Mucosa of descending colon (tissue), 3 donors: Measurements from ENCODE around the gene OR1L4. TPM values are rescaled to one million over a fixed set of nuclear protein-coding genes. Genes with fewer than 3 reads are reported as not detected.

ENCODE experiments used
- ATAC-seq: fragments of 200-7000 bp; cut with Tn5 transposase; one replicate; pipeline ENCODE4 v1.9.1; 2020; ENCODE audit warnings: mild to moderate bottlenecking, moderate library complexity
- DNase-seq, 3 donors: peaks; one replicate each; pipeline ENCODE4 v3.0.0-alpha.2; 2020
- H3K36me3 ChIP-seq: fragments of 200-600 bp; one replicate; pipeline ENCODE4 v1.8.0; 2021; ENCODE audit warnings: low read depth, mild to moderate bottlenecking
- H3K4me1 ChIP-seq: fragments of 200-600 bp; one replicate; pipeline ENCODE4 v1.8.0; 2021; ENCODE audit warnings: low read depth, mild to moderate bottlenecking
- H3K4me3 ChIP-seq: fragments of 200-600 bp; one replicate; pipeline ENCODE4 v1.8.0; 2021; ENCODE audit warnings: mild to moderate bottlenecking
- H3K9me3 ChIP-seq: fragments of 200-600 bp; one replicate; pipeline ENCODE4 v1.8.0; 2021; ENCODE audit warnings: mild to moderate bottlenecking
- intact Hi-C, 2 donors: fragments of 100-400 bp; cut with DNase I in 1 of 2; cut with micrococcal nuclease in 1 of 2; formaldehyde crosslinking; loops; one replicate each; pipeline versions ENCODE4 v1.11.0 to v1.11.1; 2022; cut with DNase I, micrococcal nuclease
- total RNA-seq, 3 donors: library from RNA; stranded (reverse); fragmentation: NEBNext Ultra II Directional in 2 of 3; extraction: Animal tissue kit (Norgen Biotek cat#: 25700) in 2 of 3; gene quantifications; one replicate each; pipeline versions ENCODE4 v1.2.1 to v1.2.4, GENCODE V29; 2021 to 2023
- TF ChIP-seq, protein P1 (sequence below): fragments of 200-600 bp; IDR thresholded peaks from one replicate; pipeline ENCODE4 v1.8.0; 2022; ENCODE audit warnings: antibody characterized with exemption, mild to moderate bottlenecking
- donor health status: DM: no; HTN: no; CAD: no; lungs with moderate emphysema.
- donor health status: DM: no; HTN: no; CAD: no.
- donor health status: DM: no; HTN: yes; CAD: no.

OR1L4 gene
- total RNA-seq, 3 donors from 2014 or later = not detected

- no peaks in the 10 kb centered on the region for H3K36me3 ChIP-seq
- no peak for ATAC-seq
- H3K4me3 ChIP-seq = no peak within 1 kb of the TSS
- peaks cover 2% of the 10 kb centered on the region for H3K9me3 ChIP-seq
- no peaks in the 10 kb centered on the region for H3K4me1 ChIP-seq
- DNase-seq = no peak
- TF ChIP-seq, protein P1, sequence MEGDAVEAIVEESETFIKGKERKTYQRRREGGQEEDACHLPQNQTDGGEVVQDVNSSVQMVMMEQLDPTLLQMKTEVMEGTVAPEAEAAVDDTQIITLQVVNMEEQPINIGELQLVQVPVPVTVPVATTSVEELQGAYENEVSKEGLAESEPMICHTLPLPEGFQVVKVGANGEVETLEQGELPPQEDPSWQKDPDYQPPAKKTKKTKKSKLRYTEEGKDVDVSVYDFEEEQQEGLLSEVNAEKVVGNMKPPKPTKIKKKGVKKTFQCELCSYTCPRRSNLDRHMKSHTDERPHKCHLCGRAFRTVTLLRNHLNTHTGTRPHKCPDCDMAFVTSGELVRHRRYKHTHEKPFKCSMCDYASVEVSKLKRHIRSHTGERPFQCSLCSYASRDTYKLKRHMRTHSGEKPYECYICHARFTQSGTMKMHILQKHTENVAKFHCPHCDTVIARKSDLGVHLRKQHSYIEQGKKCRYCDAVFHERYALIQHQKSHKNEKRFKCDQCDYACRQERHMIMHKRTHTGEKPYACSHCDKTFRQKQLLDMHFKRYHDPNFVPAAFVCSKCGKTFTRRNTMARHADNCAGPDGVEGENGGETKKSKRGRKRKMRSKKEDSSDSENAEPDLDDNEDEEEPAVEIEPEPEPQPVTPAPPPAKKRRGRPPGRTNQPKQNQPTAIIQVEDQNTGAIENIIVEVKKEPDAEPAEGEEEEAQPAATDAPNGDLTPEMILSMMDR = no peak
- intact Hi-C loops = no loop called here
Observed at GRCh38 chr9:122742003-122742402, 18.2 kb downstream of the OR1L4 start, which contains the start of gene OR1L6. Gene OR1L6, plus strand, starts transcription at chr9:122742303. Its CDS starts 7,545 bp downstream, at chr9:122749848.

DNA sequence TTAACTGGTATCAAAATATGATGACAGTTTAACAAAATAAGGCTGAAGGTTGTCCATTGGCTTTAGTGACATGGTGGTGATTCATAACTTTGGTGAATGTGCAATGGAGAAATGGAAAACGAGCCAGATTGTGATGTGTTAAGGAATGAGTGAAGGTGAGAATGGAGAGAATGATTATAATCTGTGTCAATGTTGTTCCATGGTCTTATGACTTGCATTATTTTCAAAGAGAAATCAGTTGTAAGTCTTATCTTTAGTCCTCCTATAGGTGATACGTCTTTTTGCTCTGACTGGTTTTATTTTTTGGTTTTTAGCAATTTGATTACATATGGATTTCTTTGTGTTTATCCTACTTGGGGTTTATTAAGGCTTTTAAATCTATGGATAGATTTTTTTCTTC, 31.0 kb downstream of the OR1L4 start:
- DNase-seq = no peak
- Histone ChIP-seq H3K36me3 (no peaks in the 10 kb centered on the region), H3K4me1 (no peaks in the 10 kb centered on the region), H3K4me3 (no peak overlapping the region), H3K9me3 (peaks cover 10% of the 10 kb centered on the region)
- intact Hi-C loops = no loop called here
- TF ChIP-seq, protein P1 = no peak
- ATAC-seq = no peak

DNA sequence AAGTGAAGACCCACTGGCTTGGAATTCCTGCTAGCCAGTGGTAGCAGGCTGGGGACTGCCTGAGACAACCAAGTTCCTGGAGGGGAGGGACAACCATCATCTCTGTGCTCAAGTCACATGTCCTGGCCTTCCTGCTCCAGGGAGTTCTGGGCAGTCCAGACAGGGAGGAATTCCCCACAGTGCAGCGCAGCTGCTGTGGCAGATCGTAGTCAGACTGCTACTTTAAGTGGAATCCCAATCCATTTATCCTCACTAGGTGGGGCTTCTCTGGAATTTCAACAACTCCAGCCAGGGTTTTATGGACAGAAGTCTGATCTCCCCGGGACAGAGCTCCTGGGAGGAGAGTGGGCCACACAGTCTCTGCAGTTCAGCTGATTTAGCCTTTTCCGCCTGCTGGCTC, 44.0 kb downstream of the OR1L4 start:
- ATAC-seq (no peak), DNase-seq (no peak)
- TF ChIP-seq, protein P1 = no peak
- no peaks in the 10 kb centered on the region for H3K4me1 ChIP-seq
- no peak overlapping the region for H3K4me3 ChIP-seq
- intact Hi-C loops = no loop called here
- H3K9me3 ChIP-seq = peaks cover 16% of the 10 kb centered on the region
- no peaks in the 10 kb centered on the region for H3K36me3 ChIP-seq

Other genes with a start within 250 kb of the OR1L4 start
- not detected for gene OR1J1, start 246.1 kb upstream of the OR1L4 start, total RNA-seq
- gene OR1J2, start 213.2 kb upstream of the OR1L4 start, total RNA-seq = not detected
- gene OR1J4, start 204.8 kb upstream of the OR1L4 start, total RNA-seq = not detected
- gene OR1N1, start 196.7 kb upstream of the OR1L4 start, total RNA-seq = not detected
- not detected for gene OR1N2, start 170.9 kb upstream of the OR1L4 start, total RNA-seq
- gene OR1L8, start 140.6 kb upstream of the OR1L4 start, total RNA-seq = under 1 TPM in 1 of 3 donors, not detected in 2; 0.19 TPM
- not detected for gene OR1Q1, start 109.3 kb upstream of the OR1L4 start, total RNA-seq
- gene OR1B1, start 66.4 kb upstream of the OR1L4 start, total RNA-seq = not detected
- not detected for gene OR1L1, start 62.3 kb upstream of the OR1L4 start, total RNA-seq
- not detected for gene OR1L3, start 48.9 kb upstream of the OR1L4 start, total RNA-seq
- not detected for gene OR1L6, start 18.3 kb downstream of the OR1L4 start, total RNA-seq
- not detected for gene OR5C1, start 64.9 kb downstream of the OR1L4 start, total RNA-seq
- gene OR1K1, start 76.1 kb downstream of the OR1L4 start, total RNA-seq = not detected
- 10 to 100 TPM; 15.0 to 18.4 (median 17.4) TPM for gene PDCL, start 104.6 kb downstream of the OR1L4 start, total RNA-seq
- 10 to 100 TPM; 32.0 to 56.3 (median 33.0) TPM for gene RC3H2, start 181.4 kb downstream of the OR1L4 start, total RNA-seq
- gene ZBTB6, start 189.3 kb downstream of the OR1L4 start, total RNA-seq = 1 to 10 TPM; 6.5 to 8.0 (median 7.9) TPM
- 10 to 100 TPM in 1 of 3 donors, 1 to 10 TPM in 2; 5.0 to 11.2 (median 5.1) TPM for gene ZBTB26, start 207.5 kb downstream of the OR1L4 start, total RNA-seq
- gene RABGAP1, start 217.0 kb downstream of the OR1L4 start, total RNA-seq = 100 to 1,000 TPM in 1 of 3 donors, 10 to 100 TPM in 2; 54.5 to 130 (median 55.9) TPM